Right renal cortex interstitium (tissue), 3 donors: ENCODE measurements around the gene GMCL2. TPM values are rescaled to one million over a fixed set of nuclear protein-coding genes. Genes with fewer than 3 reads are reported as not detected.
A peak's percentile ranks its signal among the peaks of the same experiment; 100 is the strongest.

Experiments used
- DNase-seq, 3 donors: peaks; one replicate each; pipeline ENCODE4 v3.0.0-alpha.2; 2013; ENCODE audit warnings: low read depth in 3 of 3, low spot score in 2 of 3
- polyA plus RNA-seq, 3 donors: library from polyadenylated mRNA; unstranded; fragments of 120-200 nt; gene quantifications; one replicate each; pipeline ENCODE4 v1.2.1, GENCODE V29; 2013; ENCODE audit not compliant: insufficient read length in 3 of 3

GMCL2 gene
- polyA plus RNA-seq, 3 donors, result 0.06 to 0.07 TPM; not detected in 1

DNA sequence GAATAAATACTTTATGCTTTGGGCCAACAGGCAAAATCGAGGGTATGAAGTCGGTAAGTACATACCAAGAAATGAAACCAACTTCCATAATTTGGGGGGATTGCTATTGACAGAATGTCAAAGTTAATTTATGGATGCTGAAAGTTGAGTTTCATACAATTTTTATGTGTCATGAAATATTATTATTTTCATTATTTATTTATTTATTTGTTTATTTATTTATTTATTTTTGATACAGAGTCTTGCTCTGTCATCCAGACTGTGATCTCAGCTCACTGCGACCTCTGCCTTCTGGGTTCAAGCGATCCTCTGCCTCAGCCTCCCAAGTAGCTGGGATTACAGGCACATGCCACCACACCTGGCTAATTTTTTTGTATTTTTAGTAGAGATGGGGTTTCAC is 4.5 kb upstream of the GMCL2 start:
- DNase-seq, result no peak

- no peak for DNase-seq
Measured at GRCh38 chr5:178189433-178189832, 2.3 kb upstream of the GMCL2 start.

DNA sequence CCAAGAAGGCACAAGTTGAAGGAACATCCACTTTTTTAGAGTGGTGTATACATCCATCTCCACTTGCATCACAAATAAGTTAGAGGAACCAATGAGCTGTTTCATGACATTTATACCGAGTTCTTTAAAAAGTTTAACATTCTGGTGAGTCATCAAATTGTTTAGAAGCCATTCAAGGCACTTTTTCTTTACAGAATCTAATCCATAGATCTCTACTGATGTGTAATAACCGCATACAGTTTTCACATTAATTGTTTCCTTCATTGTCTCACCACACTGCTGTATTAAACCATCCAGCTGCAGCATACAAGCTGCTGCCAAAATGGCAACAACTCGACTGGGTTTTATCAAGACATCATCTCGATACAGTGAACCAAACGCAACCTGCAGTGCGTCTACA is 744 bp downstream of the GMCL2 start:
- DNase-seq, result no peak

DNA sequence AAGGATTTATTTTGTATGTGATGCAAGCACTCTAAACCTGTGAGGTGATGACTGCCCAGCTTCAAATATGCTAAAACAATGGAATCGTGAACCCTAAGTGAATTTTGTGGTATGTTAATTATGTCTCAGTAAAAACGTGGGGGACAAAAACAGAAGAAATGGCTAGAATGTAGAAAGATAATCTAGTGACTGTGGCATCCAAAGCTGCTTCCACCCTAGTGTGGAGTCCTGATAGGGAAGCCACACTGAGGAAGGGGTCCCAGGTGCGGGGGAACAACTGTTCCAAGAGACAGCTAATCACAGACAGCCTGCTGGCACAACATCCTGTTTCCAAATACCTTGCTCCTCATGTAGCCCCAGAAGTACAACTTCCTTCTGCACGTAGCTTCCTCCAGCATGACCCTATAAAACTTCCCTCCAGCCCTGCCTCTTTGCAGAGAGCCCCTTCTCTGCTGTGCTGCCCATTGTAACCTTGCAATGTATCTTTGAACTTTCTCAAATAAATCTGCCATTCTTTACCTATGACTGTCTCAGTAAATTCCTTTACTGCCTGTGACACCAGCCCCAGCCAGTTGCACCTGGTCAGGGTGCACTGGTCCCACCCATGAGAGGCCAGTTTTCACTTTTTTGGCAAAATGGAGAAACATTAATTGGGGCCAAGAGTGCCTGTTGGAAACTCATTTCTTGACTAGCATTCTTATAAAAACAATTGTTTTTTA is 4.9 kb downstream of the GMCL2 start:
- DNase-seq, result no peak

DNA sequence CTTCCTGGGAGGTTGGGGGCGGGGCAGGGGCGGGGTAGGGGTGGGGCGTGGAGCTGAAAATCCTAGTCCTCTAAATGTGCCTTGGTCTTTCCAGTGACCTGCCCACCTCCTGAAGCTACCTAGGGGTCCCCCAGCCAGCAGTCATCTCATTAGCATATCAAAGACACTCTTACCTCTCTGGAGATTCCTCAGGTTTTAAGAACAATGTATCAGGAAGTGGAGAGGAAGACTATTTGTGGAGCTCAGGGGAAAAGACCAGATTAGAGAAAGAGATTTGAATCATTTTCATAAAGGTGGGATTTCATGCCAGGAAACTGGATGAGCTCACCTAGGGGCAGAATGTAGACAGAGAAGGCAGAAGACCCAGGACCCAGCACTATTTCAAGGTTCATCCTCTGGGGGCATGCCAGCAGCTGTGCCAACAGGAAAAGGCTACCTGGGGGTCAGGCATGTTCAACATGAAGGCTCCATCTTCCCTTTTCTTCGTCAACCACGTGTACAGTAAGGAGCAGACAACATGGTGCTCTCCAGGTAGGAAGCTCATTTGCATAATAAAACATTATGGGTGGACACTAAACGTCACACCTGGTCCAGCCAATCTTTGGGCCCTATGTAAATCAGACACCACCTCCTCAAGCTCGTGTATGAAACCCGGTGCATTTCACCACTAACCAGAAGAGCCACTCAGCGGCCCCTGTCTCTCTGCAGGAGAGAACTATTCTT is 6.9 kb downstream of the GMCL2 start:
- DNase-seq, result no peak

GRCh38 chr5:178177569-178177968 is 9.6 kb downstream of the GMCL2 start:
- DNase-seq, result no peak

DNA sequence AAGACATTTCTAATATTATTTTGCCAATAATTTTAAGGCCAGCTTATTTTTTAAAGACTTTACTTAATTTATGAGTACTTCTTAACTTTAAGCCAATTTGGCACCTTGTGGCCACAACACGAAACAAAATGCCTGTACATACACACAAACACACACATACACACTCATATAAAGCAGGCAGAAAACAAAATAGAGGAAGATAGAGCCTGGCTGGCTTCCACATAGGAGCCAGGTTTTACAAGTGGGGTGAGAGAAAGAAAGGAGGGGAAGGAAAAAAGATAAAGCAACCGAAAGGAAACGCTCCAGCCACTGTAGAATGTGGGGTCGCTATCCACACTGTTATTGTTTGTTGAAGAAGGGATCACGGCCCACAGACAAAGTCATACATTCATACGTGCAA is 10.4 kb downstream of the GMCL2 start:
- no peak for DNase-seq

DNA sequence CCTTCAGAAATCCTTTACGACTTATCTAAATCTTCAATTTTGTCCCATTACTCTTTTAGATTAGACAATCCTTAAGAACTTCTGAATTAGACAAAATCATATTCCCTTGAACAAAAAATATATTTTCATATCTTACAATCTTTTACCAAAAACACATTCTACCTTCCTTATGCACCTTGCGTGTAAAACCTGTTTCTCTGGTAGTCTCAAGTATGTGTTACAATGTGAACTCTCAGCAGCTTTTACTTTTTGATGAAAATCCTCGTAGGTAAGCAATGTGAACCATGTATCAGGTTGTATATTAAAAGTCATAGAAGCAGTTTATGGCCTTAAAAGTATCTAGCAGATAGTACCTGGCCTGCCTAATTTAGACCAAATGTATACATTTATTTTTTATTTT is 12.7 kb downstream of the GMCL2 start:
- no peak for DNase-seq

GRCh38 chr5:178170455-178170854 is 16.7 kb downstream of the GMCL2 start:
- DNase-seq, result no peak

DNA sequence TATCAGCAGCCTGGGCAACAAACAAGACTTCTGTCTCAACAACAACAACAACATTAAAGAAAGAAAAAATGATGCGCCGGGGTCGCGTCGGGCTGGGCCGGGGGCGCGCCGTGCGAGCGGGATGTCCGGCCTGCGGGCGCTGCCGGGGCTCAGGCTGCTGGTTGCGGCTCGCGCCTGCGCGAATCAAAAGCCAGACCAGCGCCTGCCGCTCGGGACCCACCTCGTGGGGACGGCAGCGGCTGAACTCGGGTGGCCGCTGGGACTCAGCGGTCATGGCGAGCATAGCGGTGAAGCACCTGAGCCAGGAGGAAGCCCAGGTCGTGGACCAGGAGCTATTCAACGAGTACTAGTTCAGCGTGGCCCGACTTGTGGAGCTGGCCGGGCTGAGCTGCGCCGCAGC is 21.6 kb downstream of the GMCL2 start:
- DNase-seq, result no peak

- DNase-seq, result peak; percentile 58 to 72 (median 58)
Measured at GRCh38 chr5:178163772-178164735, 23.1 kb downstream of the GMCL2 start.

DNA sequence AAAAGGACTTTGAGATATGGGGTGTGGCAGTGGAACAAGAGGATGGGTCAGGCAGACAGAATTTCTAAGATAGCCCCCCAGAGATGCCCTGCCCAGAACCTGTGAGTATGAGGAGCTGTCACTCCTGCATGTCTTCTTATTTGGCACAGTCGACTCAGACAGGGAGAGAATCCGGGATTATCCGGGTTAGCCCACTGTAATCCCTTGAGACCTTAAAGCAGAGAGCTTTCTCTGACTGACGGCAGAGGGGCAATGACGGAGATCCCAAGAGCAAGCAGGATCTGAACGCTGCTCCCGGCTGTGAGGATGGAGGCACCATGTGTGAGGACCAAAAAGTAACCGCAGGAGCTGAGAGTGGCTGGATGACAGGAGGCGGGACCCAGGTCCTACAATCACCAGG is 24.7 kb downstream of the GMCL2 start:
- no peak for DNase-seq

DNA sequence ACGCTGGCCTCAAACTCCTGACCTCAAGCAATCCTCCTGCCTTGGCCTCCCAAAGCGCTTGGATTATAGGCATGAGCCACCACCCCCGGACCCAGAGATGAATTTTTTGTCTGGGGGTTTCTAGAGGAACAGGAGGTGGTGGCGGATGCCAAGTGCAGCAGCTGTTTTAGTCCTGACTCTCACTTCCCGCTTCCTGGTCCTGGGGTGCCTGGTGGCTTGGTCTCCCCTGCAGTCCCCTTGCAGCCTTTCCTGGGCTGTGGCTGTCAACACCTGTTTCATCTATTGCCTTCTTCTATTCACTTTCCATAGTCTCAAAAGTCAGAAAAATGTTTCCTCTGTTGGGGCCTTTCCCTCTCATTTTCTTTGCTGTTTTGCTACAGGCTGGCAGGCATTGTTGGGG is 27.0 kb downstream of the GMCL2 start:
- no peak for DNase-seq

GRCh38 chr5:178155065-178155464 is 32.1 kb downstream of the GMCL2 start:
- DNase-seq, result no peak

GRCh38 chr5:178153530-178154340 is 33.4 kb downstream of the GMCL2 start, which contains the start of gene NHP2:
Gene NHP2 (minus strand): TSS chr5:178153885. CDS start chr5:178153817, 68 bp downstream.
- peak; percentile 95 to 98 (median 98) for DNase-seq

GRCh38 chr5:178152491-178153444 is 34.4 kb downstream of the GMCL2 start:
- DNase-seq, result no peak

DNA sequence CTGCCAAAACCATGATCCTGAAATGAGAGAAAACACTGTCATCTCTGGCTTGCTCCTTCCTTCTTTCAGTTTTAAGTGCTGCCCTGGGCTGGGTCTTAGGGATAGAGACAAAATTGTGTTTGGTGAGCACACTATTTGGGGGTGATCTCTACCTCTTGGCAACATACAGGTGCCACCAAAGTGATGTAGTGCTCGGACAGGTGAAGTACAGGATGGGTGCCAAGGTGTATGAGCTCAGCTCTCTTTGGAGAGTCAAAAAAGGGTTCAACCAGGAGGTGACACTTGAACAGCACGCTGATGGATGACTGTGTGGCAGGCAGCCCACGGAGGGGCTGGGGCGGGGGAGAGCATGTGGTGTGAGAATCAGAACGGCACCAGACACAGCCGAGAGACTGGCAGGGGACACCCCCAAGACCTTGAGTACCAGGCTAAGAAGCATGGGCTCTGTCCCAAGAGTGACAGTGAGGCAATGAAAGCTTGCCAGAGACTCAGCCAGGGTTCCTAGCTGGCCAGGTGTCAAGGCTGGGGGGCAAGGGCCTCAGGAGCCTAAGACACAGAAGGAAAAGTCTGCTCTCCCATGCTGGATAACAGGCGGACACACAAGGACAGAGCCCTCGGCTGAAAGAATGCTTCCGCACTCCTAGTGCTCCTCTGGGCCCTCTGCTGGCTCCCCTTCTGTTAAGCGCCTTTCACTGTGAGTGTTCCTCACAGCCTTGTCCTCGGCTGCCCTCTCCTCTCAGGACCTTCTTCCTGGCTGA is 36.0 kb downstream of the GMCL2 start:
- no peak for DNase-seq

GRCh38 chr5:178149199-178149932 is 37.8 kb downstream of the GMCL2 start:
- DNase-seq, result no peak
